ENCODE results near the gene NMT2.

GRCh38 chr10:15058689-15059088, 109.8 kb downstream of the NMT2 start:
- TF ChIP-seq CTCF (IDR thresholded peaks at IDR 0.05; ENCODE audit: low read depth, low read length, missing input control), result no peak
- TF ChIP-seq FOXA1 (IDR thresholded peaks at IDR 0.05), result no peak
- no peak for TF ChIP-seq RXRA (IDR thresholded peaks at IDR 0.05)
- TF ChIP-seq EGR1 (IDR thresholded peaks at IDR 0.05; ENCODE audit: low read depth in 2 of 2), result no peak
- no peak for TF ChIP-seq ATF3 (IDR thresholded peaks at IDR 0.05)
- TF ChIP-seq MAX (IDR thresholded peaks at IDR 0.05), result no peak
- no peak for TF ChIP-seq ZBTB33 (IDR thresholded peaks at IDR 0.05)
- no peak for TF ChIP-seq REST (IDR thresholded peaks at IDR 0.05)
- no peak for TF ChIP-seq RAD21 (IDR thresholded peaks at IDR 0.05)
- TF ChIP-seq YY1 (IDR thresholded peaks at IDR 0.05), result no peak
- TF ChIP-seq JUND (IDR thresholded peaks at IDR 0.05), result no peak
